ENCODE measurements around the gene ACAA1.

GRCh38 chr3:38146504-38146903 lies 9.6 kb upstream of the ACAA1 start:
- no peak for TF ChIP-seq CTCF (IDR thresholded peaks at IDR 0.05)
- no peak for TF ChIP-seq POLR2AphosphoS5 (IDR thresholded peaks at IDR 0.05; ENCODE audit: low read depth, low read length)
- TF ChIP-seq SIN3A (IDR thresholded peaks at IDR 0.05; ENCODE audit: borderline replicate concordance, insufficient read depth, low read depth, low read length), result no peak
- TF ChIP-seq REST (IDR thresholded peaks at IDR 0.05; ENCODE audit: insufficient read depth in 1 of 2, low read depth in 2 of 2, low read length in 1 of 2), result no peak
